GM18873 (cell line): ENCODE data around the gene ESR1.
"Not testable (repeated sequence)": the region's sequence is repeated elsewhere in the genome, so short reads cannot be mapped to it uniquely, and the experiment has no call there.

Experiments
- ATAC-seq: cut with Tn5 transposase; IDR thresholded peaks from one replicate; pipeline ENCODE4 v1.9.1; 2021; ENCODE audit warnings: mild to moderate bottlenecking, moderate library complexity, moderate number of reproducible peaks; ENCODE audit not compliant: unreplicated experiment, low FRiP score

ESR1 gene

GRCh38 chr6:152034631-152035030 is 227.1 kb downstream of the ESR1 start:
- no peak for ATAC-seq

GRCh38 chr6:152046118-152046517 is 238.6 kb downstream of the ESR1 start:
- no peak for ATAC-seq

- no peak for ATAC-seq
These were observed 241.4 kb downstream of the ESR1 start for GRCh38 chr6:152048921-152049320.

- ATAC-seq: no peak
These were observed 242.0 kb downstream of the ESR1 start for GRCh38 chr6:152049502-152049901.

- ATAC-seq: no peak
These were observed 243.1 kb downstream of the ESR1 start for GRCh38 chr6:152050451-152051195.

GRCh38 chr6:152052061-152052460 is 244.6 kb downstream of the ESR1 start:
- ATAC-seq: no peak

GRCh38 chr6:152053332-152053731 is 245.8 kb downstream of the ESR1 start:
- ATAC-seq: no peak

GRCh38 chr6:152054441-152054840 is 247.0 kb downstream of the ESR1 start:
- ATAC-seq: no peak

GRCh38 chr6:152055517-152055916 is 248.0 kb downstream of the ESR1 start:
- ATAC-seq: no peak

GRCh38 chr6:152057832-152058498 is 250.5 kb downstream of the ESR1 start:
- no peak for ATAC-seq

GRCh38 chr6:152059909-152060308 is 252.4 kb downstream of the ESR1 start:
- ATAC-seq: no peak

- no peak for ATAC-seq
These were observed 255.0 kb downstream of the ESR1 start for GRCh38 chr6:152062476-152062875.

GRCh38 chr6:152063170-152063921 is 255.9 kb downstream of the ESR1 start:
- ATAC-seq: no peak

GRCh38 chr6:152068622-152069261 is 261.3 kb downstream of the ESR1 start:
- ATAC-seq: no peak

GRCh38 chr6:152070556-152070955 is 263.1 kb downstream of the ESR1 start:
- no peak for ATAC-seq

GRCh38 chr6:152071318-152071717 is 263.8 kb downstream of the ESR1 start:
- no peak for ATAC-seq

GRCh38 chr6:152071843-152072242 is 264.4 kb downstream of the ESR1 start:
- ATAC-seq: no peak

GRCh38 chr6:152076242-152076641 is 268.8 kb downstream of the ESR1 start:
- not testable (repeated sequence) for ATAC-seq

- ATAC-seq: no peak
These were observed 270.5 kb downstream of the ESR1 start for GRCh38 chr6:152078001-152078400.

GRCh38 chr6:152078804-152079203 is 271.3 kb downstream of the ESR1 start:
- ATAC-seq: no peak

GRCh38 chr6:152085451-152085921 is 278.0 kb downstream of the ESR1 start:
- ATAC-seq: no peak
